GM21390 (cell line): ENCODE data around the gene HCN1.
"Not testable (repeated sequence)": the region's sequence is repeated elsewhere in the genome, so short reads cannot be mapped to it uniquely, and the experiment has no call there.

Experiments used
- ATAC-seq: cut with Tn5 transposase; IDR thresholded peaks from one replicate; pipeline ENCODE4 v1.9.1; 2021; ENCODE audit not compliant: unreplicated experiment

The HCN1 gene

DNA sequence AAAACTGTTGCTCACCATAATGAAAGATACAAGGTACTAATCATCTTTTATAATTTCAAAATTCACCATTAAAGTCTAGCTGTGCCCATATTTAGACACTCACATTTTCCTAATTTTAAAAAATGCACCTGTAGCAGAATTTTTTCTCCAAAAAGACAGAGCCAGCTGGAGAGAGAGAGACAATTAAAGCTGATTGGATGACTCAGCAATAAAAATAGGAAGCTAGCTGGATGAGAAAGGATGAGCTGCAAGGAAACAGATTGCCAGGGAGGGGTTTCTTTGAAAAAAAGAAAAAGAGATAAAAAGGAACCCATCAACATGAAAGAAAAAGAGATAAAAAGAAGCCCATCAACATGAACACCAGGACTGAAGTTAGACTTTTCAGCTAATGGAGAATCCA is 73.8 kb downstream of the HCN1 start:
- no peak for ATAC-seq

DNA sequence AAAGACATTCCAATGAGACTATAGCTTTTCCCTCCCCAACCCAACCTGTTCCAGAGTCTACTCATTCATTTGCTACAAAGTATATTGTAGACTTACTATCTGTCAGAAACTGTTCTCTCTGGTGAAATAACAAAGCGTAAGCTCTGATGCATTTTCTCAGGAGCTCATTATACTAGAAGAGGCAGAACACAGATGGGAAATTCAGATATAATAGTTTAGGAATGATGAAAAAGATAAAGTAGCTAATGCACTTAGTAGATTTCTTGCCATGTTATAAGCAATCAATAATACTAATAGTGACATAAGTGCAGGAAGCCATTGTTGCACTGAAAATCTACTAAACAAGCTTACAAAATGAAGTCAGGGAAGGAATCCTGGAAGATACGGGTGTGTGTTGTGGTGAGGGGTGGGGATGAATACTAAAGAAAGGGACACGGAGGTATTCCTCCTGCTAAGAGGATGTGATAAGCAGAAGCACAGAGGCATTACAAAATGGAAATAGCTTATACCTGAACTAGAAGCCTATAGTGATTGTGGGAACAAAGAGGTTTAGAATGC is 78.2 kb downstream of the HCN1 start:
- no peak for ATAC-seq

DNA sequence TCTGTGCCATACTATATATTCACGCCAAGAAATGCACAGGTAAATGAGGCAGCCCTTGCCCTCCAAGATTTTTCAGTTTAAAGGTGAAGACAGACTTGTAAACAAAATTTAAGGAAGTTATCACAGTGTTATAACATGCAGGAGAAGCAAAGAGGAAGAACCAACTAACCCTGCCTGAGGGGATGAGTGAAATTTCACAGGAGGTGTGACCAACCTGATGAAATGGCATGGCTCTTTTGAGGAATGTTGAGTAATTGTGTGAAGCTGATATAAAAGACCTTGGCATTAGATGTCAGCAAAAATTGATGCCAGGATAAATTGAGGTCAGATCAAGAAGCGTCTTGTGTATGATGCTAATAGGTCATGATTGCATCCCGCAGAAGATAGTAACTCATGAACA is 86.5 kb downstream of the HCN1 start:
- no peak for ATAC-seq

DNA sequence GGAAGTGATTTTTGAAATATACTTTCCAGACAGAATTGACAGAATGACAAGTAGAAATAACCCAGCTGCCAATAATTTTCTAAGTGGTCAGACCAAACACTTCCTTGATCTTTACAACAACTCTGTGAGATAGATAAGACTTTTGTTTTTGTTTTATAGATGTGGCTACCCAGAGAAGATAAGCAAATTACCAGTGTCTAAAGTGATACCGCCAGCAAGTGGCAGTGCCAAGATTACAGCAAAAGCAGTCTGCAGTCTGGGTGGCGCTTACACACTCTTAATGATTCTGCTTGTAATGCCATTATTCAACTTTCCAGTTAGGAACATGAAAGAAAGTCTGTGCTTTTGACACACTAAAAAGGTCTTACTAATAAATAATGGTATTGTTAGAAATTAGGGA is 92.1 kb downstream of the HCN1 start:
- ATAC-seq: no peak

DNA sequence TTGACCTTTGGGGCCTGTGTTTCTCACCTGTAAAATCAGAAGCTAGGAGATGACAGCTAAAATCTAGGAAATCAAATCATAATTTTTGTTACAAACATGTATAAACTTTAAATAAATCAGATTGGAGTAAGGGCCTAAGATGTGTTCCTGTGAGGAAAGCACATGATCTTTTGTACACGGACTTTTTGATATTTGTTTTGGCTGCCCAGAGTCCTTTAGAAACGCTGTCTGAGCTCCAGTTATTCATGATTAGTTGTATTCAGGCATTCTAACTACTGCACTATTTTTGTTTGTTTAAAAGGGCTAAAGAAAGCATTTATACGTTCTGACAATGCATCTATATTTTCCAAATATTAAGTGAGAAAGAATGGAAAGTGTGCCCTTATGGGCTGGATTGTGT is 94.8 kb downstream of the HCN1 start:
- ATAC-seq: no peak

DNA sequence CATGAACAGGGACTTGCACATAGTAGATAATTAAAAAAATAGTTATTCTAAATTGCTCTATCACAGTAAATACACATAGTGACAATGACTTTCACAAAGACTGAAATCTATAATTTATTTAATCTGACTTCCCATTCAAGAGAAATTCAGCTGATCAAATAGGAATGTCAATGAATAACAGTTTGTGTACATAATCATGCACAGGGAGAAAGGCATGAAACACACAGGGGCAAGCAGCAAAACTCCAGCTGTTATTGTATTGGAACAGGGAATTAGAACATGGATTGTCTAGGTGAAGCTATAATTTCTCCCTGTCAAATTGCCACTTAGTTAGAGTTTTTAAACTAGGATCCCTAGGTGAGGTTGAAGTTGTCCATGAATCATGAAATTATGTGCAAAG is 99.9 kb downstream of the HCN1 start:
- ATAC-seq: no peak

DNA sequence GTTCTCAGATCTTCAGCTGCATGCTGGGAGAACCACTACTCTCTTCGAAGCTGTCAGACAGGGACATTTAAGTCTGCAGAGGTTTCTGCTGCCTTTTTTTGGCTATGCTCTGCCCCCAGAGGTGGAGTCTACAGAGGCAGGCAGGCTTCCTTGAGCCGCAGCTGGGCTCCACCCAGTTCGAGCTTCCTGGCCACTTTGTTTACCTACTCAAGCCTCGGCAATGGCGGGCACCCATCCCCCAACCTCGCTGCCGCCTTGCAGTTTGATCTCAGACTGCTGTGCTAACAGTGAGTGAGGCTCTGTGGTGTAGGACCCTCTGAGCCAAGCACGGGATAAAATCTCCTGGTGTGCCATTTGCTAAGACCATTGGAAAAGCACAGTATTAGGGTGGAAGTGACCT is 110.2 kb downstream of the HCN1 start:
- not testable (repeated sequence) for ATAC-seq

DNA sequence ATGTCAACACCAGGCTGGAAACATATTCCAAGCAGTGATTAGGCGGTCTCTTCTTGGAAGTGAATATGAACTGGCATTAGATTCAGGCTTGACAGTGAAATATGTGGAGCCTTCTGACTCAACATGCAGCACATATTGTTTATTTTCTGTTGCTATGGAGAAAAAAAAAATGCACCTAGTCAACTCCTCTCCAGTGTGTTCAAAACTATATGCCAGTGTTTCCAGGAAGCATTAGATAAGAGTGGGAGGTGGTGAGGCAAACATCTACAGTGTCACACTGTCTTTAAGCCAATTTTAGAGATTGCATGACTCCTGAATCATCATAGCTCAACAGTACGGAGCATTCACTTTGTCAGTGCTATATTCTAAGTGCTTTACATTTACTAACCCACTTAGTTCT is 117.9 kb downstream of the HCN1 start:
- no peak for ATAC-seq

DNA sequence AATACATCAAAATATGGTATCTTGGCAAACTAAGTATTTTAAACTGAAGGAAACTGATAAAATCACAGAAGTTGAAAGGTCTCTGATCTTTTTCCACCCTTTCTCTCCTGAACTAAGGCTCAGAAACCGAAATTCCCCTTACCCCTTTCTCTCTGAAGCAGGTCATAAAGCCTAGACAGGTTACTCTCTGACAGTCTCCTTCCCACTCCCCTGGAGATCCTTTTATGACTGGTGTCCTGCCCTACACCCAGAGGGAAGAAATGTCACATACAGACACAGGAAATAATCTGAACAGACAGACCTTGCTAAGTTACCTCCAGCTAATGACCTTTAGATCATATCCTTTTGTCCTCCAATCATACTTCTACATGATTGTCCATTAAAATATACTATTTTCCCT is 127.4 kb downstream of the HCN1 start:
- ATAC-seq: no peak

DNA sequence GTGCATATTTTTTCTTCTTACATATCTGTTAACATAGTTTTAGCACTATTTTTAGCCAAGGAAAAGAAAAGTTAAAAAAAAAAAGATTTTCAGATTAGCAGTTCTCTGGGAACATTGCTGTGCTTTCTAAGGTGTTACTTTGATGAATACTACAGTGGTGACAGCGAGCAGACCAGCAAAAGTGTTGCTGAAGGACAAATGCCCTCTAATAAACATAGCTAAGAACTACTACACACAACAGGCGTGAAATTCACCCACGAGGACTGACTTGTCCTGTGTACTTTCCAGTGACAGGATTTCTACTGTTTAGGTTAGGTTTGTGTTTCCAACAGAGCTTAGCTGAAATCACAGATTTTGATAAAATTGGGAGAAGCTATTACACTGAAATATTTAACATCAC is 153.8 kb downstream of the HCN1 start:
- no peak for ATAC-seq

DNA sequence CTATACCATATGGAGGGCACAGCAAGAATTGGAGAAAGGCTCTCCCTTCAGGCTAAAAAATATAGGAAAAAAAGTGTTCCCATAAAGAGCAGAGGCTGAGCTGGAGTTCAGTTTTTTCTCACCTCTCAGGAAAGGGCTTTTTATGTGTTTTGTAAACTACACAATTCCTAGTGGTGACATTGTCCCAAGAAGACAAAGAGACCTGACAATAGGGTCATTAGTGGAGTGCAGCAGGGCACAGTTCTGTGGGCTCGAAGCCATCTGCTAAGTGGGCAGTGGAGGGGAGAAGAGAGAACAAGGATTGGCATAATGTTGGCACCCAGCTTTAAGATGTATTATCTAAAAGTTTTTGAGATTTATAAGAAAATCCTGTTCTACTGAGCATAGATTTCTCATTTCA is 162.5 kb downstream of the HCN1 start:
- ATAC-seq: no peak

DNA sequence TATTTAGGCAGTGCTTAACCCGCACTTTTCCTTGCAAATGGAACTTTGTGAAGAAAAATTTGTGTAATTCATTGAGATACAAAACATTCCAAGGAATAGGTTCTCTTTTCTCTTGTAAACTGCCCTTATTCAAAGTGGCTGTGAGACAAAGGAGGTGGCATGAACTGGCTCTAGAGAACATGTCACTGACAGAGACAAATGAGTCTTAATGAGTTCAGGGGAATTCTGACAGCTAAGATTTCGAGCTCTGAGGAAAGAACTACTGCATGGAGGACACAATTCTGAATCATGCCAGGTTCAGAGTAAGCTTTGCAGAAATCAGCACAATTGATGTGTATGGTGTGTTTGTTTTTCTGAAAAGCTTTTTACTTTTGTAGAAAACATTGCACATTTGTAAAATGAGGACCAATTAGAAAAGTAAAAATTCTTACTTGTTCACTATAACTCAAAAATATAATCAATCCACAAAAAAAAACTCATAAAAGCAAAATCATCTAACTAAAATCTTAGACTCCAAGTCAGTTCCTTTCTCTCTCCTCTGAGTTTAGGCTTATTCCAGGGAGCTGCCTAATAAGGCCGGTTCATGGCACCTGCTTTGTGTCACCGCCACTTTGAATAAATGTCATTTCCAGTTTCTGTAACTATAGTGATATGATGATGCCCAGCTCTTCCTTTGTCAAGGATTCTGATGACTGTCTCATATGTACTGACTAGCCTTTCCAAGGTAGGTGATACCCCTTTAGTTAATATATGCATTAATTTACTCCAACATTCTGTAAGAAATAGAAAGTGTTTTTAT is 163.2 kb downstream of the HCN1 start:
- ATAC-seq: no peak

DNA sequence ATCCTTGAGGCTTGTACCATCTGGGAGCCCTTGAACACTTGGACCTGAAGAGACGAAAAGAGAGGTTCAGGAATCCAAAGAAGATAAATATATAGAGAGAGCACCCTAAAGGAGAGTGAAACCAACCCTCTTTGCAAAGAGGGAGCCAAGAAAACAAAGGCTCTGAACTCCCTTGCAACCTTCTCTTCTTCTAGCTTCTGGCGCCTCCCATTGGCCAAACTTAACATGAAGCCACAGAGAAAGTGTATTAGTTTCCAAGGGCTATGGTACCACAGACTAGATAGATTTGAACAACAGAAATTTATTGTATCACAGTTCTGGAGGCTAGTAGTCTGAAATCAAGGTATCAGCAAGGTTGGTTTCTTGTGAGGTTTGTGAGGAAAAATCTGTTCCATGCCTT is 175.1 kb downstream of the HCN1 start:
- no peak for ATAC-seq

DNA sequence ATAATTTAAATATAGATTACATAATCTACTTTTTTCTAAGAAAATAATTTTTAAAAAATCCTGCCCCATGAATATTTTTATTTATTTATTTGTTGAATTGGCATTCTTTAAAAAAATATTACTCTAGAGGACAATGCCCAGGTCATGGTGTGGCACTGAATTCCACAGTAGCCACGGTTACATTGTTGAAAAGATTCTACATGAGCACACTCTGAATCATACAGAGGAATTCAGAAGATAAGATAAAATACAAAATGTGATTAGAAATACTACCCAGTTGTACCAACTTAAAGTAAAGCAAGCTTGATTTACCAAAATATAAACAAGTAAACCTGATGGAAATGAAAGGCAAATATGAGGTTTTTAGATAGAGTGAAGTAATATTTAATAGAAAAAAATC is 183.7 kb downstream of the HCN1 start:
- no peak for ATAC-seq

DNA sequence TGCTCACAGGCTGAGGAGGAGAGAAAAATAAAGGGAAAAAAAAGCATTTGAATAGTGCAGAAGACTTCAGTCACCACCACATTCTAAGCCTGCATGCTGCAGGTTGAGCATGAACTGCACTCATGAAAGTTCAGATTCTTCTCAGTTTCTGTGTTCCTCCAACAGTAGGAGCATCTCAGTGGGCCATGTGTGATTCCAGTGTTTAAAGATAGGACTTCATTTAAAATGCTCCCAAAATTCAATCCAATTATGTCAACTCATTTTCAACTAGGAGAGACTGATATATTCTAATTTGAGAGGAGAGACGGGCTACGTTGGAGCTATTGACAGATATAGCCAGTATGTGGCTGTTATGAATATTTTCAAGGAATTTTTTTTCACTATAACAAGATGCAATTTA is 186.8 kb downstream of the HCN1 start:
- no peak for ATAC-seq

DNA sequence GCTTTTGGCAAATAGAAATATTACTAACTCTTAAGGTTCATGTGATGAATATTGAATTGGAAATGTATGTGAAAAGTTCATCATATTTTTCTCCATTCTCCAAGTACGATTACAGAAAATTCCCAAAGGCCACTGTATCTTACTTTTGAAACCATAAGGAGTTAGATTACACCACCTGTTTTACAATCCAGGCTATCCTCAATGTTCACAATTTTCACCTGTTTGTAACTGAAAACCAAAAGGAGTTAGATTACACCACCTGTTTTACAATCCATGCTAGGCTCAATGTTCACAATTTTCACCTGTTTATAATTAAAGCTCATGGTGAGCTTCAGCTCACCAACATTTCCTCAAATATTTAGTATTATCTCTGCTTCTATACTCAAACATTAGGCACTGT is 188.0 kb downstream of the HCN1 start:
- ATAC-seq: no peak

DNA sequence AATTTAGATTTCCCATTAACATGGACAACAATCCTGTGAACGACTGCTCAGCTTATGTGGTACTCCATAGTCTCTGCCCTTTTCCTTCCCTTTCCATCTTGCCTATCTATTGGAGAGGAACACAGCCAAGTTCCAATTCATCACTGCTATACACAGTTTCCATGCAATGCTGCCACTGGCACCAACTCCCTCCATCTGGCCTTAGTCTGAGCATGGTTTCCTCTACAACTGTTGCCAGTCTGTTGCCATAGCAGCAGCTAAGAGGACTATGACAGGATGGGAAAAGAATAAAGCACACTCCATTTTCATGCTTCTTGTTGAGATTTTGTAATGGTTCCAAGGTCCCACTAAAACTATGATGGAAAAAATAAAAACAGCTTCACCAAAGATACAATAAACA is 189.0 kb downstream of the HCN1 start:
- no peak for ATAC-seq

DNA sequence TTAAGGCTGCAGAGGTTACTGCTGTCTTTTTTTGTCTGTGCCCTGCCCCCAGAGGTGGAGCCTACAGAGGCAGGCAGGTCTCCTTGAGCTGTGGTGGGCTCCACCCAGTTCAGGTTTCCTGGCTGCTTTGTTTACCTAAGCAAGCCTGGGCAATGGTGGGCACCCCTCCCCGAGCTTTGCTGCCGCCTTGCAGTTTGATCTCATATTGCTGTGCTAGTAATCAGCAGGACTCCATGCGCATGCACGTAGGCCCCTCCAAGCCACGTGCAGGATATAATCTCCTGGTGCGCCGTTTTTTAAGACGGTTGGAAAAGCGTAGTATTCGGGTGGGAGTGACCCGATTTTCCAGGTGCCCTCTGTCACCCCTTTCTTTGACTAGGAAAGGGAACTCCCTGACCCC is 197.2 kb downstream of the HCN1 start:
- ATAC-seq: not testable (repeated sequence)

DNA sequence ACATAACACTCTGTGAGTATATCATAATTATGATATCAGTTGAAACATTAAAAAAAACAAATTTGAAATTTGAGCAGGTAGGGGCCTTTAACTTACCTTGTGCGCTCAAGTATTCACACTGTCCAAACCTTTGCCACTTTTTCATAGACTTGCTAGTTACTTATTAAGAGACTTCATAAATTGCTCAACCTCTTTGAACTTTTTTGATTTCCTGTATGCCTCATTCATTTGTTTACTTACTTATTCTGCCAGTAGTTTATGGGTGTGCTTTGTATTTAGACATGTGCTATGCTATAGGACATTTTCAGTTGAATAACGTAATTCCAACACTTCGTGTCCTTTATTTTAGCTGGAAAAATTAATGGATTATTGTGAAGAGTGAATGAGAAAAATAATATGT is 204.8 kb downstream of the HCN1 start:
- no peak for ATAC-seq

DNA sequence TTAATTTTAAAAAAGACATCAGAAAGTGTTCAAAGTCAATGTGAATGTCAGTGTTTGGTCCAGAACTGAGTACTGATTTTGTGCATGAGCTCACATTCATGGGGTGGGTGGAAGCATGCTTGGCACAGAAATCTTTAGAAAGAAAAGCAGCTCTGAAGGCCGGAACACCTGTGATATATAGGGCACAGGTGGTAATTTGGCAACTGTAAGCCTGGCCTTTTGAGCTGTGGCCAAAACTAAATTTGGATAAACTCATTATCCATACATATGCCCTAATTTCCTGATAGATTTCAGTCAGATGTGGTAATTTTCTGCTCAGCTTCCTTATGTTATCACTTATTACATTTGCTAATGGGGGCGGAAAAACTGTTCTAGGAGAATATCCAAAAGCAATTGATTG is 211.4 kb downstream of the HCN1 start:
- no peak for ATAC-seq

DNA sequence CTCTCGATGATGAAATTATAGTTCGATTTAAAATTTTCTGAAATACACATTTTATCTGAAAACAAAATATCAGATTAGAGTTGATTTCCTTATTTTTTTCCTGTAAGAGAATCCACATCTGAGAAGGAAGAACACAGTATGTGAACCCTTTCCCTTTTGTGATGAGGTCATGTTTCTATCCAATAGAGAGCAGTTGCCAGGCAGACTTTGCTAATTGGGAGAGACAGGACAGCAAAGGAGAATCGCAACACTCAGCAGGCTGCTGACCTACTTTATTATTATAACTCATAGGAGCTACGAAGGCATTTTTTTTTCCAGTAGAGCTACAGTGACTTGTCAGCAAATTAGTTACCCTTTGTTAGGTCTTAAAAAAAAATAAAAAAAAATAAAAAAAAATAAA is 242.1 kb downstream of the HCN1 start:
- no peak for ATAC-seq

DNA sequence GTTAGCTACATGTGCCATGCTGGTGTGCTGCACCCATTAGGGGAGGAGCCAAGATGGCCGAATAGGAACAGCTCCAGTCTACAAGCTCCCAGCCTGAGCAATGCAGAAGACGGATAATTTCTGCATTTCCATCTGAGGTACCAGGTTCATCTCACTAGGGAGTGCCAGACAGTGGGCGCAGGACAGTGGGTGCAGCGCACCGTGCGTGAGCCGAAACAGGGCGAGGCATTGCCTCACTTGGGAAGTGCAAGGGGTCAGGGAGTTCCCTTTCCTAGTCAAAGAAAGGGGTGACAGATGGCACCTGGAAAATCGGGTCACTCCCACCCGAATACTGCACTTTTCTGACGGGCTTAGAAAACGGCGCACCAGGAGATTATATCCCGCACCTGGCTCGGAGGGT is 251.3 kb downstream of the HCN1 start:
- not testable (repeated sequence) for ATAC-seq

DNA sequence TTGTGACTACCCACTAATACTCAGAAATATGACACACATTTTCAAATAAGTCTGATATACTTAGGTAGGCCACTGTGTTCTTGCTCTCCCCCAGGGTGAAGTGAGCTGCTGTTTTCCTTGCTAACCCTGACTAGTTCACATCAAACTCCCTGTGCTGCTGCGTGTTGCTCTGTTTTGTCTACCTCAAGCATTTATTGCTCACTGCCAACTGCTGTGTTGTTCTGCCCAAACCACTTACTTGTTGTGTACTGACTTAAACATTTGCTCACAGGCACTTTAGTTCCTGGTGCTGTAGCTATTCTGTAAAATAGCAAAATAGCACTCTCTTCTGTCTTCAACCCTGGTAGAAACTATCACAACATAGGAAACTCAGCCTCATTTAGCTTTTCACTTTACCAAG is 255.7 kb downstream of the HCN1 start:
- ATAC-seq: no peak
